ENCODE data around the gene RFWD3. TPM values are rescaled to one million over a fixed set of nuclear protein-coding genes. Genes with fewer than 3 reads are reported as not detected.

The RFWD3 gene
- total RNA-seq, 1 donor from 2014 or later: 48.4 TPM

GRCh38 chr16:74699666-74700065, 33.0 kb upstream of the RFWD3 start:
- H3K4me1 Mint-ChIP-seq (ENCODE audit: low read depth): peaks cover 5% of the 10 kb centered on the region
- H3K36me3 Mint-ChIP-seq (ENCODE audit: insufficient read depth): no peaks in the 10 kb centered on the region
- TF ChIP-seq, protein P1, sequence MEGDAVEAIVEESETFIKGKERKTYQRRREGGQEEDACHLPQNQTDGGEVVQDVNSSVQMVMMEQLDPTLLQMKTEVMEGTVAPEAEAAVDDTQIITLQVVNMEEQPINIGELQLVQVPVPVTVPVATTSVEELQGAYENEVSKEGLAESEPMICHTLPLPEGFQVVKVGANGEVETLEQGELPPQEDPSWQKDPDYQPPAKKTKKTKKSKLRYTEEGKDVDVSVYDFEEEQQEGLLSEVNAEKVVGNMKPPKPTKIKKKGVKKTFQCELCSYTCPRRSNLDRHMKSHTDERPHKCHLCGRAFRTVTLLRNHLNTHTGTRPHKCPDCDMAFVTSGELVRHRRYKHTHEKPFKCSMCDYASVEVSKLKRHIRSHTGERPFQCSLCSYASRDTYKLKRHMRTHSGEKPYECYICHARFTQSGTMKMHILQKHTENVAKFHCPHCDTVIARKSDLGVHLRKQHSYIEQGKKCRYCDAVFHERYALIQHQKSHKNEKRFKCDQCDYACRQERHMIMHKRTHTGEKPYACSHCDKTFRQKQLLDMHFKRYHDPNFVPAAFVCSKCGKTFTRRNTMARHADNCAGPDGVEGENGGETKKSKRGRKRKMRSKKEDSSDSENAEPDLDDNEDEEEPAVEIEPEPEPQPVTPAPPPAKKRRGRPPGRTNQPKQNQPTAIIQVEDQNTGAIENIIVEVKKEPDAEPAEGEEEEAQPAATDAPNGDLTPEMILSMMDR (IDR thresholded peaks at IDR 0.05; ENCODE audit: unreplicated experiment): no peak
- no peak overlapping the region for H3K27ac Mint-ChIP-seq
- no peak overlapping the region for H3K4me3 Mint-ChIP-seq (ENCODE audit: low read depth)
- H3K9me3 Mint-ChIP-seq (ENCODE audit: low read depth): no peaks in the 10 kb centered on the region
- peaks cover 21% of the 10 kb centered on the region for H3K27me3 Mint-ChIP-seq
- DNase-seq (ENCODE audit: low spot score, unreplicated experiment): no peak

- Mint-ChIP-seq H3K9me3 (ENCODE audit: low read depth) (no peaks in the 10 kb centered on the region), H3K4me3 (ENCODE audit: low read depth) (no peak overlapping the region), H3K27ac (no peak overlapping the region), H3K36me3 (ENCODE audit: insufficient read depth) (no peaks in the 10 kb centered on the region), H3K27me3 (peaks cover 21% of the 10 kb centered on the region), H3K4me1 (ENCODE audit: low read depth) (peaks cover 5% of the 10 kb centered on the region)
- TF ChIP-seq, protein P1 (IDR thresholded peaks at IDR 0.05; ENCODE audit: unreplicated experiment): no peak
- no peak for DNase-seq (ENCODE audit: low spot score, unreplicated experiment)
Observed at GRCh38 chr16:74698222-74698621, 31.5 kb upstream of the RFWD3 start.

DNA sequence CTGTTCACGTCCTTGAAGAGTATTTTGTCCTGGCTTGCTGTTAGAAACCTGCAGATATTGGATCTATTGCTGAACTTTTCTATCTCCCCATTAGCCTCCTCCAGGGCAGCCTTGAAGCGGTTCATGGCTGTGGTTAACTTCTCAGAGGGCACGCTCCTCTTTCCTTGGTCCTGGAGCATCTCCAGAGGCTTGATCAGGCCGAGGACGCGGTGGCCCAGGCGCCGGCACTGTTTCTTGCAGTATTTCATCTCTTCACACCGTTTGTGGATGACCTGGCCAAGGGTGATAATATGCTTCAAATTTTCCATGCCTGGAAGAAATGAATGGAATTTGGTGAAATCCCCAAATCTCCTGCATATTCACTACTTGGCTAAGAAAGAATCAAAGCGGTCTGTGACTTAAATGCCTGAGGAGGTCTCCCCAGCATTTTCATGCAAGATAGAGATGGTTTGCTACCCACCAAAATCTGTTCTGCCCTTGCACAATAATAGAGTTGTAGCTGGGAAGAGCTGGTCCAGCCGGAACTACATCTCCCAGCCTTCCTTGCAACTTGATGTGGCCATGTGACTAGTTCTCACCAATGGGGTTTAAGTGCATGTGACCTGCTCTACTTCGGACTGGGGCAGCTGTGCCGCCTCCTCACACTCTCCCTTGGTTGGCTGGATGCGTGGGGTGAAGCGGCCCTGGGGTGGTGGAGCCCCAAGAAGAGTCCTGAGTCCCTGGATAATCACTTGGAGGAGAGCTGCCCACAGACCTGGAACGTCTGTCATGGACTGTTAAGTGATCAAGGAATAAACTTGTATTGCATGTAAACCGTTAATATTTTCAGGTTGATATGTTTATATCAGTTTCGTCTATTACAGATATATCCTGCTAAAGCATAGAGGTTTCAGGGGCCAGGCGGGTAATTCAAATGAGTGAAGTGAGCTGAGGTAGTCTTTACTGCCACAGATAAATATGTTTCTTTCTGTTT, 29.1 kb upstream of the RFWD3 start:
- peaks cover 18% of the 10 kb centered on the region for H3K27me3 Mint-ChIP-seq
- H3K4me3 Mint-ChIP-seq (ENCODE audit: low read depth): peak overlapping the region; percentile 83
- DNase-seq (ENCODE audit: low spot score, unreplicated experiment): peak; percentile 39
- H3K27ac Mint-ChIP-seq: peak overlapping the region; percentile 15
- H3K4me1 Mint-ChIP-seq (ENCODE audit: low read depth): peaks cover 5% of the 10 kb centered on the region
- H3K9me3 Mint-ChIP-seq (ENCODE audit: low read depth): no peaks in the 10 kb centered on the region
- TF ChIP-seq, protein P1 (IDR thresholded peaks at IDR 0.05; ENCODE audit: unreplicated experiment): no peak
- no peaks in the 10 kb centered on the region for H3K36me3 Mint-ChIP-seq (ENCODE audit: insufficient read depth)

- Mint-ChIP-seq H3K27ac (no peak overlapping the region), H3K4me1 (ENCODE audit: low read depth) (peaks cover 3% of the 10 kb centered on the region), H3K36me3 (ENCODE audit: insufficient read depth) (no peaks in the 10 kb centered on the region), H3K4me3 (ENCODE audit: low read depth) (no peak overlapping the region), H3K9me3 (ENCODE audit: low read depth) (peaks cover 4% of the 10 kb centered on the region), H3K27me3 (peaks cover 9% of the 10 kb centered on the region)
- TF ChIP-seq, protein P1 (IDR thresholded peaks at IDR 0.05; ENCODE audit: unreplicated experiment): no peak
- DNase-seq (ENCODE audit: low spot score, unreplicated experiment): no peak
Observed at GRCh38 chr16:74691093-74691855, 24.6 kb upstream of the RFWD3 start.

- Mint-ChIP-seq H3K27me3 (no peaks in the 10 kb centered on the region), H3K27ac (no peak overlapping the region), H3K36me3 (ENCODE audit: insufficient read depth) (no peaks in the 10 kb centered on the region), H3K4me1 (ENCODE audit: low read depth) (peaks cover 6% of the 10 kb centered on the region), H3K9me3 (ENCODE audit: low read depth) (no peaks in the 10 kb centered on the region), H3K4me3 (ENCODE audit: low read depth) (no peak overlapping the region)
- TF ChIP-seq, protein P1 (IDR thresholded peaks at IDR 0.05; ENCODE audit: unreplicated experiment): no peak
- DNase-seq (ENCODE audit: low spot score, unreplicated experiment): no peak
Observed at GRCh38 chr16:74682556-74682955, 15.9 kb upstream of the RFWD3 start.

Measured in progenitor cell of endocrine pancreas (in vitro differentiated cells).